NCI-H510A treated with DMSO at 0.1 percent for 48 hours (cell line): ENCODE results near the gene TEAD3.
"Not testable (repeated sequence)": the region's sequence is repeated elsewhere in the genome, so short reads cannot be mapped to it uniquely, and the experiment has no call there.

Source experiments
- DNase-seq: peaks from one replicate; lab custom pipeline; 2025; lab: John Stamatoyannopoulos, UW

Gene TEAD3

GRCh38 chr6:35496841-35497570 is at the start of gene TEAD3:
TEAD3 (minus strand) TSS chr6:35497079.
- DNase-seq = no peak

GRCh38 chr6:35544769-35545361 is 48.0 kb upstream of the TEAD3 start:
- peak; percentile 25 for DNase-seq

GRCh38 chr6:35543459-35544193 is 46.7 kb upstream of the TEAD3 start:
- peak; percentile 42 for DNase-seq

DNA sequence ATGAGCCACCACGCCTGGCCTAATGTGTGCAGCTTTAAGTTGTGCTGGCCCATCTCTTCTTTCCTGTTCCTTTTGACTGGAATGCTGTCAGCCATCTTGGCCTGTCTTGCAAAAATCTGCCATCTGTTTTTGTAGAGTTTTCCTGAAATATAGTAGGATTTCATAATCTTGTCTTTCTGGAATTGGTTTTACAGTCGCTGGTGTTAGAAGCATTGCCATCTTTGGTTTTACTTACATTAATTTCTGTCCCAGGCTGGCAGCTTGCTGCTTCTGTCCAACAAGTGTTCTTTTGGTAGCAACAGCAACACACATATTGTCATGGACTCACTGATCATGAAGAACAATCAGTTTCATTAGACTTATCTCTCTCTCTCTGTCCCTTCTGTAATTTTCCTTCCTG is 45.0 kb upstream of the TEAD3 start:
- no peak for DNase-seq

GRCh38 chr6:35539223-35539622 is 42.3 kb upstream of the TEAD3 start:
- DNase-seq = no peak

GRCh38 chr6:35535847-35536246 is 39.0 kb upstream of the TEAD3 start:
- not testable (repeated sequence) for DNase-seq

DNA sequence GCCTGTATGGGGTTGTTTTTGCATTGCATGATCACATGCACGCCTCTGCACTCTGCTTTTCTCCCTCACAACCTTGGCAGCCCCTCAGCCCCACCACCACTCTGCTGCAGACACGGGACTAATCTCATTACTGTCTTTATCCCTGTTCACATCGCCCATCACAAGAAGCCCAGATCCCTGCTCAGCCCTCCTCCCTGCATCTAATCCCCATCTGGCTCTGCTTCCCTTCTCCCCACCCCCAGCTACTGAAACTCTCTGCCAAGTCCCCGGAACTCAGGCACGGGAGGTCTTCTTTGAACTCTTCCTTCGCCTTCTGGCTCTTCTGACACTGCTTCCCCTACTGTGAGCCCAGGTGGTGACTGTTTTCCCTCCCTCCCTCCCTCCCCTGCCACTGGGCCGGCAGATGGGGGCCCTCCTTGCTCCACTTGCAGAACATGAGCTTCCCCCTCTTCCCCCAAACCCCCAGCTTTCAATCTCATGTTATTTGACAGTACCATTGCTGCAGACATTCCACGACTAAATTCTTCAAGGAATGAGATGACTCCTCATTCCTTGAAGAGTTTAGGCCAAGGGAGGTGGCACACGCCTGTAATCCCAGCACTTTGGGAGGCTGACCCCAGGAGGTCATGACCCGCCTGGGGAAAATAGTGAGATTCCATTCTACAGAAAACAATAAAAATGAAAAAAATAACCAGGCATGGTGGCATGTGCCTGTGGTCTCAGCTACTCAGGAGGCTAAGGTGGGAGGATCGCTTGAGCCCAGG is 37.7 kb upstream of the TEAD3 start:
- DNase-seq = no peak

DNA sequence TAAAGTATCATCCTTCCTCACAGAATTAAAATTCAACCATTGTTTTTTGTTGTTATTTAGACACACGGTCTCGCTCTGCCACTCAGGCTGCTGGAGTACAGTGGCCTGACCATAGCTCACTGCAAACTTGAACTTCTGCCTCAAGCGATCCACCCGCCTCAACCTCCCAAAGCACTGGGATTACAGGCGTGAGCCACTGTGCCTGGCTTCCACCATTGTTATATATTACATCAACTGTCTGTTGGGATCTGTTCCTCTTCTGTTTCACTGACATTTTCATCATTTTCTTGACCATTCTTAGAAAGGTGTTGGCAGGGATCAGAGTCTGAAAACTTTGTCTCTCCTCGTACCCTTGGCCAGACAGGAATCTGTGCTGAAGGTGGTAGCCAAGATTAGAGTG is 37.1 kb upstream of the TEAD3 start:
- DNase-seq = no peak

- DNase-seq = no peak
These were observed 35.2 kb upstream of the TEAD3 start for GRCh38 chr6:35532126-35532525.

- DNase-seq = no peak
These were observed 27.6 kb upstream of the TEAD3 start for GRCh38 chr6:35524380-35525020.

DNA sequence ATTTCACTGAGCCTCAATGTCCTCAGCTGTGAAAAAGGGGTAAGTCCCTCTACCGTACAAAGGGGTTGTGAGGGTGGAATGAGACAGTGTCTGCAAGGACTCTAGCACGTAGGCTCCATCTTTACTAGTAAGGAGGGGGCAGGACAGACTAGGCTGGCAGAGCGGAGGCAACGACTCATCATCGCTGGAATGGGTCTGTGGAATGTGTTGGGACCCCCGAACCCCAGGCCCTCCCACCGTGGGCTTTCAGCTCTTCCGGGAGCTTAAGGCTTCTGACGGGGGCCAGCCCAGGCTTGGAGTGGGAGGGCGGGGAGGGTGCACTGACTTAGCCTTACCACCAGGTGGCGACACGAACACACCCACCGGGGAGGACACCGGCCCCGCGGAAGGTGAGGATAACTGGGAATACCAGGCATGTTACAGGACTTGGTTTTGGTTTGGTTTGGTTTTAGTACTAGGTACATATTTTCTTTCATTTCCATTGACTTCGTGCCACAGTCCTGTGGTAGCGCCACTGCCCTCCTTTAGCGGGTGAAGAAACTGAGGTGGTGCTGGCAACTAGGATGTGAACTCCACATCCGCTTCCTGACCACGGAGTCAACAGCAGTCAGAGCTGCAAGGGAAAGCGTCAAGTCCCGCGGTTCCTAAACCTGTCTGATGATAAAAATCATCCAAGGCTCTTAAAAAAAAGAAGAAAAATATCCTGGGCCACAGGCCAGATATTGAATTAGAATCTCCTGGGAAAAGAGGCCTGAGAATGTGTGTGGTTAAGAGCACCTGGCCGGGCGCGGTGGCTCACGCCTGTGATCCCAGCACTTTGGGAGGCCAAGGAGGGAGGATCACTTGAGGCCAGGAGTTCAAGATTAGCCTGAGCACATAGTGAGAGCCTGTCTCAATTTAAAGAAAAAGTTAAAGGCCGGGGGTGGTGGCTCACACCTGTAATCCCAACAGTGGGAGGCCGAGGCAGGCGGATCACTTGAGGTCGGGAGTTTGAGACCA is 26.1 kb upstream of the TEAD3 start:
- DNase-seq = peak; percentile 79

- no peak for DNase-seq
These were observed 25.3 kb upstream of the TEAD3 start for GRCh38 chr6:35522151-35522550.

DNA sequence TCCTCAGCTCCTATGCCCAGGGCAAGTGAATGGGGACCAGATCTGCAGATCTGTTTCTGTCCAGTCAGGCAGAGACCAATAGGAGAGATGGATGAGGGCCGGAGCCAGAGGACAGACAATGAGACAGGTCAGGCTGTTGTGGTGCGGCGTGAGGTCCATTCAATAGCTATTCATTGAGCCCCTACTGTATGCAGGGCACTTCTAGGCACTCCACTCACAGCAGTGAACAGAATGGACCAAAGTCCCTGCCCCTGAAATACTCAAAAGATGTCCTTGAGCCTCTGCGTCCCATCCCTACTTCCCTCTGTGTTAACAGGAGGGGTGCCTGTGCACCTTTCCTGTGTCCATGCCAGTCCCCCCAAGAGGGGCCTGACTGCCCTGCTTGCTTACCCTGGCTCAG is 24.4 kb upstream of the TEAD3 start:
- no peak for DNase-seq

- no peak for DNase-seq
These were observed 22.6 kb upstream of the TEAD3 start for GRCh38 chr6:35519313-35520015.

DNA sequence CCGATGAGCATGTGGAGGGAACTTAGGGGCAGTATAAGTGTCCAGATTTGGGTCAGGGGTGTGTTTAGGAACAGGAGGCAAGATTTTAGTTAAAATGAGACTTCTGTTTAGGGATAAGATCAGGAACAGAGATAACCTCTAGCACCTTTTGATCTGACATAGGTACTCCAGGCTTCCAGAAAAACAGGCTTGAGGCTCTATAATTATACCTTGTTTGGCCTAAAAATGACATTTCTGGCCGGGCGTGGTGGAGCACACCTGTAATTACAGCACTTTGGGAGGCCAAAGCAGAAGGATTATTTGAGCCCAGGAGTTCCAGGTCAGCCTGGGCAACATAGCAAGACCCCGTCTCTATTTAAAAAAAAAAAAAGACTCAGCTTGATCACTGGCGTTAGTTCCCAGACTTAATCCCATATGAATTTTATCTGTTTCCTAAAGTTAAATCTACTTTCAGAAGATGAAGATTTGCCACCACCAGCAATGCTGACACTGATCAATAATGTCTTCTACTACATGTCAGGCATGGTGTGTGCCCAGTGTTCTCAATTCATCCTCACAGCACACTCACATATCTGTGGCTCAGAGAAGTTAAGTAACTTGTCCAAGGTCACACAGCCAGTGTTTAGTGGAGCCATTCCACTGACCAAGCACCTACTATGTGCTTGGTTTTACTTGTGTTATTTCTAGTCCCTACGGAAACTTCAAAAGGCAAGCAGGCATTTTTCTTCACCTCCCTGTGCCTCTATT is 21.9 kb upstream of the TEAD3 start:
- no peak for DNase-seq

GRCh38 chr6:35517978-35518377 is 21.1 kb upstream of the TEAD3 start:
- DNase-seq = not testable (repeated sequence)

DNA sequence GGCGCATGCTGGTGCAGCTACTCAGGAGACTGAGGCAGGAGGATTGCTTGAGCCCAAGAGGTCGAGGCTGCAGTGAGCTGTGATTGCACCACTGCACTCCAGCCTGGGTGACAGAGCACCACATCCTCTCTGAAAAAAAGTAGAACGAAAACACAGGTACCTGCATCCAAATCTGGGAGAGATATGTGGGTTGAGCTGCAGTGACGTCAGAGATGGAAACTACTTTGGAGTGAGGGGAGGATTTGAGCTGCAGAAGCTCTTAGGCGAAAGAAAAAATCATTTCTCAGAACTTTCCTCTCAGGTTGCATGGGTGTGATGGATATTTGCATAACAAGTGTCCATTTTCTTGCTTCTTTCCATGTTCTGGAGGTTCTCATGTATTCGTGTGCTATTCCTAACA is 19.8 kb upstream of the TEAD3 start:
- no peak for DNase-seq

- DNase-seq = not testable (repeated sequence)
These were observed 19.1 kb upstream of the TEAD3 start for GRCh38 chr6:35515939-35516338.

DNA sequence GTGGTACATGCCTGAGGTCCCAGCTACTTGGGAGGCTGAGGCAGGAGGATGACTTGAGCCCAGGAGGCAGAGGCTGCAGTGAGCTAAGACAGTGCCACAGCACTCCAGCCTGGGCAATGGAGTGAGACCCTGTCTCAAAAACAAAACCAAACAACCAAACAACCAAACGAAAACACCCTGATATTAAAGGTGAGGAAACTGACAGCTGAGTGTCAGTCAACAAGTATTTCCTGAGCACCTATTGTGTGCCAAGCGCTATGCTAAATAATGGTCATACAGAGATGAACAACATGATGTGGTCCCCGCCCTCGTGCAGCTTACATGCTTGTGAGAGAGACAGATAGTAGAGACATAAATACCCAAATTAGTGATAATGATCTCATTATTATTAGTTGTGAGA is 17.7 kb upstream of the TEAD3 start:
- no peak for DNase-seq
